Measurements from ENCODE around the gene CDKN2A. TPM values are rescaled to one million over a fixed set of nuclear protein-coding genes. Genes with fewer than 3 reads are reported as not detected.

Gene CDKN2A
- polyA plus RNA-seq, 1 donor from 2014 or later: not detected

GRCh38 chr9:21969951-21970799 is 24.0 kb downstream of the CDKN2A start:
- peaks cover 100% of the 10 kb centered on the region for H3K27me3 ChIP-seq (ENCODE audit: insufficient read depth, low read depth, low read length)
- H3K9me2 ChIP-seq (ENCODE audit: insufficient read depth, low read length): no peaks in the 10 kb centered on the region
- no peak overlapping the region for H3K9ac ChIP-seq (ENCODE audit: low read length)
- H4K20me1 ChIP-seq (ENCODE audit: insufficient read depth): no peaks in the 10 kb centered on the region
- peaks cover 7% of the 10 kb centered on the region for H3K9me3 ChIP-seq (ENCODE audit: low read length)
- no peak overlapping the region for H3K27ac ChIP-seq (ENCODE audit: low read length)
- H3K36me3 ChIP-seq (ENCODE audit: insufficient read depth, low read length): no peaks in the 10 kb centered on the region
- H3K79me2 ChIP-seq (replicated peaks; ENCODE audit: insufficient read depth, low read length): no peaks in the 10 kb centered on the region
- H3F3A ChIP-seq (ENCODE audit: insufficient read depth, low read length, poor library complexity, severe bottlenecking): no peaks in the 10 kb centered on the region
- TF ChIP-seq REST (IDR thresholded peaks at IDR 0.05; ENCODE audit: borderline replicate concordance) (no peak), MXI1 (conservative IDR thresholded peaks at IDR 0.05; ENCODE audit: poor library complexity, severe bottlenecking) (no peak)
- no peak overlapping the region for H3K4me2 ChIP-seq (ENCODE audit: low read length)
- H3K4me3 ChIP-seq (ENCODE audit: low read length): no peak overlapping the region
- H2AFZ ChIP-seq (ENCODE audit: low read depth, low read length): no peak overlapping the region

DNA sequence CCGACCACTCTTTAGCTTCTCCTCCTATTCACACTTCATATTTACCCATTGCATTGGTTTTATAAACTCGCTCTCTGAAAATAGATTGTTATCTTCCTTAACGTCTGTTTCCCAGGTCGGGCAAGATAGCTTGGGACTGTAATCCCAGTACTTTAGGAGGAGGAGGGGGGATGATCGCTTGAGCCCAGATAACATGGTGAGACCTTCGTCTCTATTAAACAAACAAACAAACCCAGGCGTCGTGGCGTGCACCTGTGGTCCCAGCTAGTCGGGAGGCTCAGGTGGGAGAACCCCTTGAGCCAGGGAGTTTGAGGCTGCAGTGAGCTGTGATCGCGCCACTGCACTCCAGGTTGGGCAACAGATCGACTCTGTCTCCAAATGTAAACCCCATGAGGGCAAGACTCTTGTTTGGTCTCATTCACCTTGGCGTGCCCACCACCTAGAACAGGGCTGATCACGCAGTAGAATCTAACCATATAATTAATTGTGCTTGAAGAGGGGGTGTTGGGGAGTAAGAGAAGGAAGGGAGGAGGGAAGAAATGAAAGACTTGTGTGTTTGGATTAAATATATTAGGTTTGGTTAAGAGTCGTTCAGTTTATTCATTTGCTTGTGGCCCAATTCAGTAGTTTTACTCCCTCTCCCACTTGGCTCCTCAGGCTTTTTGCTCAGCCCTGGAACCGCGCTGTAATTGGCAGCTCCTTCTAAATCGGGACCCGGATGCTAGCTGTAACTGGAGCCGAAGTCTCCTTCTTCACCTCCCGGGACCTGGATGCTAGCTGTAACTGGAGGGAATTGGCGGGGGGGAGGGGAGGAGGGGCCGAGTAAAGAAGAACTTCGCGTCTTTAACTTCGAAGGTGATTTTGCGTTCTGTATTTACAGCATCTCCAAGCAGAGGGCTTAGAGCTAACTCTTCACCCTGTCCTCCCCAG is 24.9 kb downstream of the CDKN2A start:
- H3K27ac ChIP-seq (ENCODE audit: low read length): no peak overlapping the region
- no peaks in the 10 kb centered on the region for H4K20me1 ChIP-seq (ENCODE audit: insufficient read depth)
- H3K4me2 ChIP-seq (ENCODE audit: low read length): no peak overlapping the region
- TF ChIP-seq TAF1 (IDR thresholded peaks at IDR 0.05; ENCODE audit: low read depth) (no peak), EZH2 (IDR thresholded peaks at IDR 0.05; ENCODE audit: borderline replicate concordance, insufficient read depth, low read length, poor library complexity, severe bottlenecking) (peak; percentile 13)
- H3K9ac ChIP-seq (ENCODE audit: low read length): no peak overlapping the region
- H2AFZ ChIP-seq (ENCODE audit: low read depth, low read length): no peak overlapping the region
- H3K79me2 ChIP-seq (replicated peaks; ENCODE audit: insufficient read depth, low read length): no peaks in the 10 kb centered on the region
- H3F3A ChIP-seq (ENCODE audit: insufficient read depth, low read length, poor library complexity, severe bottlenecking): no peaks in the 10 kb centered on the region
- H3K9me2 ChIP-seq (ENCODE audit: insufficient read depth, low read length): no peaks in the 10 kb centered on the region
- H3K4me3 ChIP-seq (ENCODE audit: low read length): peak overlapping the region; percentile 41
- peaks cover 7% of the 10 kb centered on the region for H3K9me3 ChIP-seq (ENCODE audit: low read length)
- H3K27me3 ChIP-seq (ENCODE audit: insufficient read depth, low read depth, low read length): peaks cover 100% of the 10 kb centered on the region
- H3K36me3 ChIP-seq (ENCODE audit: insufficient read depth, low read length): no peaks in the 10 kb centered on the region

DNA sequence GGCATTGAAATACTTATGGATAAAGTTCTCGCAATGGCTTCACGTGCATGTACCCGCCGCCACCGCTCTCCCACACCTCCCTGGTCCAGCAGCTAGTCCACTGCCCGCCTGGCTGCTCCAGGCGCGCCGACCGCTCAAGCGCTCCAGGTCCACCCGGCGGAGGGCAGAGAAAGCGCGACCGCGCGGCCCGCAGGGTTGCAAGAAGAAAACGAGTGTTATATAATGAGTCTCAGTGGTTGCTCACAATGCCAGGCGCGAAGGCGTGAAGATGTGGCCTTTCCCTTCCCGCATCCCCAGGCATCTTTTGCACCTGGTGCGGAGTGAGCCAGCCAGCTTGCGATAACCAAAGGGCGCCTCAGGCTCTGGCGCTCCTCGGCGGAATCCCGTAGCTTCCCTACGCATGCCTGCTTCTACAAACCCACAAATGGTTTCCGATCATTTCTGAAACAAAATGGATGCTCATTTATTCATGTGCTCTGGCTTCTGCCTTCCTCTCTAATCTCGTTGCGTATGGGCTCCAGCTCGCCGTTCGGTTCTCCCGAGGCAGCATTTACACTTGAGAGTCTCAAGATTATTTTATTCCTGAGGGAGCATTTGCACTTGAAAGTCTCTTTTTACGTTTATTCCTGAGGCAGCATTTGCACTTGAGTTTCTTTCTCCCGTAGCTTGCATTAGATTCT is 25.7 kb downstream of the CDKN2A start:
- no peaks in the 10 kb centered on the region for H3F3A ChIP-seq (ENCODE audit: insufficient read depth, low read length, poor library complexity, severe bottlenecking)
- H3K4me2 ChIP-seq (ENCODE audit: low read length): no peak overlapping the region
- peak overlapping the region; percentile 41 for H3K4me3 ChIP-seq (ENCODE audit: low read length)
- no peak overlapping the region for H2AFZ ChIP-seq (ENCODE audit: low read depth, low read length)
- no peak overlapping the region for H3K27ac ChIP-seq (ENCODE audit: low read length)
- H3K79me2 ChIP-seq (replicated peaks; ENCODE audit: insufficient read depth, low read length): no peaks in the 10 kb centered on the region
- H3K9ac ChIP-seq (ENCODE audit: low read length): no peak overlapping the region
- H4K20me1 ChIP-seq (ENCODE audit: insufficient read depth): no peaks in the 10 kb centered on the region
- no peaks in the 10 kb centered on the region for H3K9me2 ChIP-seq (ENCODE audit: insufficient read depth, low read length)
- peaks cover 7% of the 10 kb centered on the region for H3K9me3 ChIP-seq (ENCODE audit: low read length)
- TF ChIP-seq POLR2AphosphoS5 (IDR thresholded peaks at IDR 0.05) (peak; percentile 69), SMC3 (conservative IDR thresholded peaks at IDR 0.05; ENCODE audit: poor library complexity) (no peak), EZH2 (IDR thresholded peaks at IDR 0.05; ENCODE audit: borderline replicate concordance, insufficient read depth, low read length, poor library complexity, severe bottlenecking) (peak; percentile 89)
- H3K36me3 ChIP-seq (ENCODE audit: insufficient read depth, low read length): no peaks in the 10 kb centered on the region
- H3K27me3 ChIP-seq (ENCODE audit: insufficient read depth, low read depth, low read length): peaks cover 100% of the 10 kb centered on the region

Data from neural cell (in vitro differentiated cells).